ENCODE measurements around the gene AGPAT3. TPM values are rescaled to one million over a fixed set of nuclear protein-coding genes. Genes with fewer than 3 reads are reported as not detected.

Gene AGPAT3
- polyA plus RNA-seq, 1 donor from 2014 or later: 8.8 TPM

Other genes with a start within 250 kb of the AGPAT3 start
- gene HSF2BP, start 205.7 kb upstream of the AGPAT3 start, polyA plus RNA-seq: 0.11 TPM
- 24.3 TPM for gene RRP1B, start 205.7 kb upstream of the AGPAT3 start, polyA plus RNA-seq
- gene PDXK, start 146.1 kb upstream of the AGPAT3 start, polyA plus RNA-seq: 35.5 TPM
- gene CSTB, start 88.9 kb upstream of the AGPAT3 start, polyA plus RNA-seq: 66.2 TPM
- 18.2 TPM for gene RRP1, start 75.6 kb upstream of the AGPAT3 start, polyA plus RNA-seq
- 17.9 TPM for gene TRAPPC10, start 147.1 kb downstream of the AGPAT3 start, polyA plus RNA-seq
- 12.2 TPM for gene PWP2, start 242.2 kb downstream of the AGPAT3 start, polyA plus RNA-seq

All from IgD-negative memory B cell (primary cell).